Fibroblast of peridontal ligament (primary cell): Measurements from ENCODE around the gene VSIG4.
"Not testable (repeated sequence)": the region's sequence is repeated elsewhere in the genome, so short reads cannot be mapped to it uniquely, and the experiment has no call there.

Experiments
- DNase-seq: peaks from one replicate; pipeline ENCODE4 v3.0.0-alpha.2; 2010; ENCODE audit errors: extremely low read depth

Gene VSIG4

DNA sequence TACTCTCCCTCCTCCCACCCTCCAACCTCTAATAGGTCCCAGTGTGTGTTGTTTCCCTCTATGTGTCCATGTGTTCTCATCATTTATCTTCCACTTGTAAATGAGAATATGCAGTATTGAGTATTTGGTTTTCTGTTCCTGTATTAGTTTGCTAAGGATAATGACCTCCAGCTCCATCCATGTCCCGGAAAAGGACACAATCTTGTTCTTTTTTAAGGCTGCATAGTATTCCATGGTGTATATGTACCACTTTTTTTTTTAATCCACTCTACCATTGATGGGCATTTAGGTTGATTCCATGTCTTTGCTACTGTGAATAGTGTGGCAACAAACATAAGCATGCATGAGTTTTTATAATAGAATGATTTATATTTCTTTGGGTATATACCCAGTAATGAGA is 62.7 kb downstream of the VSIG4 start:
- DNase-seq, result not testable (repeated sequence)

GRCh38 chrX:65976161-65976560 is 63.7 kb downstream of the VSIG4 start:
- no peak for DNase-seq

DNA sequence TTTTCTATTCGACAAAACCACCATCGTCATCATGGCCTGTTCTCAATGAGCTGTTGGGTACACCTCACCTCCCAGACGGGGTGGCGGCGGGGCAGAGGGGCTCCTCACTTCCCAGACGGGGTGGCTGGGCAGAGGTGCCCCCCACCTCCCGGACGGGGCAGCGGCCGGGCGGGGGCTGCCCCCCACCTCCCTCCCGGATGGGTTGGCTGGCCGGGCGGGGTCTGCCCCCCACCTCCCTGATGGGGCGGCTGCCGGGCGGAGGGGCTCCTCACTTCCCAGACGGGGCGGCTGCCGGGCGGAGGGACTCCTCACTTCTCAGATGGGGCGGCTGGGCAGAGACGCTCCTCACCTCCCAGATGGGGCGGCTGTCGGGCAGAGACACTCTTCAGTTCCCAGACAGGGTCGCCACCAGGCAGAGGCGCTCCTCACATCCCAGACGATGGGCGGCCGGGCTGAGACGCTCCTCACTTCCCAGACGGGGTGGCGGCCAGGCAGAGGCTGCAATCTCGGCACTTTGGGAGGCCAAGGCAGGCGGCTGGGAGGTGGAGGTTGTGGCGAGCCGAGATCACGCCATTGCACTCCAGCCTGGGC is 64.6 kb downstream of the VSIG4 start:
- DNase-seq, result not testable (repeated sequence)
